Measurements from ENCODE around the gene JAK1.
"Not testable (repeated sequence)": the region's sequence is repeated elsewhere in the genome, so short reads cannot be mapped to it uniquely, and the experiment has no call there.

The JAK1 gene

DNA sequence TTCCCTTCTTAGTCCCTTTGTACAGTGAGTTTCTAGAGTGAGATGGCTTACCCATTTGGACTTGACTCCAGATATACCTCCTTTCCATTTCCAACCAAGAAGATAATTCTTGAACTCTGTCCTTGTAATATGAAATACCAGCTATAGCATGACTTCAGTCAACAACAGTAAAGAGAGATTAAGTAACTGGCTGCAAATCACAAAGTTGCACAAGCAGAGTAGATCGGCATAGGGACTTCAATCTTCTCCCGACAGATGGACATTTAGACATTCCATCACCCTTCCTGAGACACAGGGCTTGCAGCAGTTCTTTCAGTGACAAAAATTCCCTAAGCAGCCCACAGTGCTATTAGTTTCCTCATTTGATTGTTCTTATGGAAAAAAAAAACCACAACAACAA lies 44.6 kb downstream of the JAK1 start:
- no peak for DNase-seq (ENCODE audit: low spot score)

DNA sequence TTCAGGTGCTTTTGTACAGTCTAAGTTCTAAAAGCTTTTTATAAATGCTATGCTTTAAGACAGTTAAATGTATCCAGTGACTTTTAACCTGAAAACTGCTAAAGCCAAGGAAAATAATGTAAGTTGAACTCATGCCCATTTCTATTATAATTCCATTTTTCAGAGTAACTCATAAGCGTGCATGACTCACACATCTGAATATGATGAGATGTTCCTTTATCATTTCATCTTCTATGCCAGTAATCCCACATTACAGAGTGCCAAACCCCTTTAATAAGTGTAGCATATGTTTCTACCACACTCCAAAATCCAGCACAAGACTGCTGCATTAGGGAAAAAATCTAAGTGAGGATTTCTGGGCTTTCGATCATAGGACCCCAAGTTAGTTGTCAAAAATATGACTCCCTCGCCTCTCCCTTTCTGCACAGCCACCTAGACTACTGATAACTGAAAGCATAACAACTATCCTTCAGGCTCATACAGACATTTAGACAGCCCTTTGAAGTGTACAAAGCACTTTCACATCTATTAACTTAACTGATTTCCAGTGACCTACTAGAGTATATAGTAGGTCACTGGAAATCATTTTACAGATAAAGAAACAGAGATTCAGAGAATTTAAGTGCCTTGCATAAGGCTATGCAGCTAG lies 45.3 kb downstream of the JAK1 start:
- peak; percentile 50 for DNase-seq (ENCODE audit: low spot score)

DNA sequence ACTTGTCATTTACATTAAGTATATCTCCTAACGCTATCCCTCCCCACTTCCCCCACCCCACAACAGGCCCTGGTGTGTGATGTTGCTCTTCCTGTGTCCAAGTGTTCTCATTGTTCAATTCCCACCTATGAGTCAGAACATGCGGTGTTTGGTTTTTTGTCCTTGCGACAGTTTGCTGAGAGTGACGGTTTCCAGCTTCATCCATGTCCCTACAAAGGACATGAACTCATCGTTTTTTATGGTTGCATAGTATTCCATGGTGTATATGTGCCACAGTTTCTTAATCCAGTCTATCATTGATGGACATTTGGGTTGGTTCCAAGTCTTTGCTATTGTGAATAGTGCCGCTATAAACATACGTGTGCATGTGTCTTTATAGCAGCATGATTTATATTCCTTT lies 47.2 kb downstream of the JAK1 start:
- DNase-seq (ENCODE audit: low spot score), result not testable (repeated sequence)

DNA sequence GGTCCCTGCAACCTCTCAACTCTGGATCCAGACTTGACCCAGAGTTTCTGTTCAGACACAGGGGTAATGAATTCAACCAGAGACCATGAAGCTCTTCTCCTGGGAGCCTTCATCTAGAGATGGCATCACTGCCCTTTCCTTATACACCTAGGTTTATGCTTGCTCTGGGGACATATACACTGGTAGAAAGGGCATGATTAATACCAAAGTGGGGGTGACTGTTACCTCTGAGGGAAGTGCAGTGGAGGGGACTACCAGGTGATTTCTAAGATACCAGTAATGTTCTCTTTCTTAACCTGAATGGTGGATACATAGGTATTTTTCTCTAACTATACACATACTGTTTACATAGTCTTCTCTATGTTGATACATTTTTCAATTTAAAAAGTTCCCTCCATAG lies 48.4 kb downstream of the JAK1 start:
- no peak for DNase-seq (ENCODE audit: low spot score)

DNA sequence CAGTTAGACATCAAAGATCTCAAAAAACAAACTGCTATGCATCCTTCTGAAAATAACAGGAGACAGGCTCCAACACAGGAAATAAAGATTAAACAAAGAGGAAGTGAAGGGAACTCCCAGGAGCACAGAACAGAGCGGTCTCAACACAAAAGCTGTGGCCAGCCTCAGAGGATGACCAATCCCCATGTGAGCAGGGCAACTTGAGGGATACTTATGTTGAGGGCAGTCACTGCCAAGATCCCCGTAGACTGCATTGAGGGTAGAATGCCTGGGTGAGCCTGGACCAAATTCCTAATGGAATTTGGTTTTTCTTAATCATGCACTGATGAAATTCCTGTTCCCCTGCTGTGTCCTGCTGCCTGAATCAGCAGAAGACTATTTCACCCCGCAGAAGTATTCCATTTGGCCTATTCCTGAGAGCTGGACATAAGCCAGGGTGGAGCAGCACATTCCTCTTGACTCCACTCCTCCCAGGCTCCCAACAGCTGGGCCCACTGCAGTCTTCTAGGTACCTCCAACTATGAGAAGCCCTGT lies 49.0 kb downstream of the JAK1 start:
- peak; percentile 77 for DNase-seq (ENCODE audit: low spot score)

DNA sequence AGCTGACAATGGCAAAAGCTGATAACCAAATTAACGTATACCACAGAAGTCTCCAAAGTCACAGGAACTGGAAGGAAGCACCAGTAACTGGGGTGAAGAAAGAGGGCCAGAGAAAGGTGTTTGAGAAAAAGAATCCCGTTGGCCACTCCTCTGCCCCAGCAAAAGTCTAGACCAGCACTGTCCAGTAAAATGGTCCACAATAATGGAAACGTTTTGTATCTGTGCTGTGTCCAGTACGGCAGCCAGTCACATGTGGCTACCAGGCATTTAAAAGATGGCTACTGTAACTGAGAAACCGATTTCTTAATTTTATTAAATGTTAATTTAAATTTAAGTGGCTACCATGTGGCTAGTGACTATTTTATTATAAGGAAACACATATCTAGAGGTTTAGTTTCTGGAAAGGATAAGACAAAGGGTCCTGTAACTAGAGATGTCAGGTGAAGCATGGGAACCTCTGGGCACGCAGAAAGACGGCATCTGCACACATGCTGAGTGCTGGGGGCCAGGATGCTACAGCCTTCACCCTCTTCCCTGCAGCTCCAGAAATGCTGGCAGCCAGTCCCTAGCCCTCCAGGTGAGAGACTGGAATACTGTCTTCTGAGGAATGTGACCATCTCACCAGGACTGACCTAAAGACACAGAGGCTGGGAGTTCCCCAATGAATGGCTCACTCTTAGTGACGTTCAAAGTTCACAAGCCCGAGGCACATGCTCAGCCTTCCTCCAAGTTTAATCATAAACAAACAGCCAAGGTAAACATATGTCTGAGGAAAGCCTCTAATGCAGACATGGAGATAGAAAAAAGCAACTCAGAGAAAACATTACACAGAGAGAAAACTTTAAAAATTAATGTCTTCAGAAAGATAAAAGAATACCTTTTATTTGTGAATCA lies 50.7 kb downstream of the JAK1 start:
- DNase-seq (ENCODE audit: low spot score), result no peak

DNA sequence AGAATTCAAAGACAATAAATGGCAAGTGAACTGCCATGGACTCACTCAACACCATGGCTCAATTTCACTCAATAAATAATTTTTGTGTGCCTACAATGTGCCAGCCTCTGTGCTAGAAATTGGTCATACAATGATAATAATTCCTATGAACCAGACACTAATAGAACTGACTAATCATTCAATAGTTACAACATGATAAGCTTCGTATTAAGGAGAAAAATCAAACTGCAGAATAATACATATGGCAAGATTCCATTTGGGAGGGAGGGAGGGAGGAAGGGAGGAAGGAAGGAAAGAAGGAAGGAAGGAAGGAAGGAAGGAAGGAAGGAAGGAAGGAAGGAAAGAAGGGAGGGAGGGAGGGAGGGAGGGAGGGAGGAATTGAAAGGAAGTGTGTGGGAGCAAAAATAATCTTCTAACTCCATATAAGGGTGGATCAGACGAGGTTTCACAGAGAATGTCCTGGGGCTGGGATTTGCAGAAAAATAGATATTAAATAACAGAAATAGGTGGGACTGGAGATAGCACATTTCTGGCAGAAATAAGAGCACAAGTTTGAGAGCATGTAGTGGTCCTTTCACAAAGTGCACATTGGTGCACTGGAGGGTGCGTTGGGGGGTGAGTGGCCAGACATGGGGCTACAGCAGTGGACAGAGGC lies 52.9 kb downstream of the JAK1 start:
- no peak for DNase-seq (ENCODE audit: low spot score)

DNA sequence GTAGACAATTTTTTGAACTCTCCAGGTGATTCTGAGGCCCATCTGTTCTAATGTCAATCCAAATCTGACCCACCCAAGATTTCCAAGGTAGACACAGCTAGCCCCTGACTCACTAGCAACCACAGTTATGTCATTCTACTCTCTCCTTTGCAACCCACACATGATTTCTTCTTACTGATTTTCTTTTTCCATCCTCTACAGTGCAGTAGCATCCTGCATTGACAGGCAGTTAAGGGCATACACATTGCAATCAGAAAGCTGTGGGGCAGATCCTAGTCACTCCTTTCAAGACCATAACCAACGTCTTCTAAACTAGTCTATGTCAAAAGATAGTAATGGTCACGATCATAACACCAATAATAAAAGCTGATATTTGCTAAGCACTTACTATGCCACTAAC lies 54.2 kb downstream of the JAK1 start:
- DNase-seq (ENCODE audit: low spot score), result no peak

DNA sequence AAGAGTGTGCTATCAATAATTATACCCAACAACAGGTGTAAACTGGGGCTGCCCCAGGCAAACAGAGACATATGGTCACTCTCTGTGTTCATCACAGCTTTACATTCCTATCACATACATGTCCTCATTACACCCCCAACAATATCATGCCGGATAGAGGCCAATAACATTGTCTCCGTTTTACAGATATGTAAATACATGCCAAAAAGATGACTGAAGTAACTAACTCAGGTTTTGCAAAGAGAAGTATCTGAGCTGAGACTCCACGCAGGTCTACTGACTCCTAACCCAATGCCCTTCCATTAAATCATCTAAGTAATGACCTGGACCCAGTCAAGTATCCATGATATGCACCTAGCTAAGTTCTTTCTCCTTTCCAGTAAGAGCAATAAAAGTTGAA lies 55.0 kb downstream of the JAK1 start:
- no peak for DNase-seq (ENCODE audit: low spot score)

DNA sequence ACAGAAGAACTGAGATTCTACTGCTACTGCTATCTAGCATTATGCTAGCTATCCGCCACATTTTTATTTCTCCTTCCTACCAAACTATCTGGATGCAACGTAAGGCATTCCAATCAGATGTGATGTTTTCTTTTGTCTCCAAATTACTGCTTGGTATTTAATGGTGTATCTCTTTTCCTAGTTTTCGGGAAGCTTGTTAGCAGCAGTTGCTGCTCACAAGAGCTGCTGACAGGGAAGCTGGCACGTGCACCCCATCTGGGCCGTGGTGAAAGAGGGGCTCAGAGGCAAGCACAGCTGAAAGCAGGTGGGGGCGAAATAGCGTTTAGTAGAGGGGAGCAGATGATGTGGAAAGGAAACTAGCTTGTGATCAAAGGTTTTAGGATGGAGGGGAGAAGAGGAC lies 57.3 kb downstream of the JAK1 start:
- no peak for DNase-seq (ENCODE audit: low spot score)

DNA sequence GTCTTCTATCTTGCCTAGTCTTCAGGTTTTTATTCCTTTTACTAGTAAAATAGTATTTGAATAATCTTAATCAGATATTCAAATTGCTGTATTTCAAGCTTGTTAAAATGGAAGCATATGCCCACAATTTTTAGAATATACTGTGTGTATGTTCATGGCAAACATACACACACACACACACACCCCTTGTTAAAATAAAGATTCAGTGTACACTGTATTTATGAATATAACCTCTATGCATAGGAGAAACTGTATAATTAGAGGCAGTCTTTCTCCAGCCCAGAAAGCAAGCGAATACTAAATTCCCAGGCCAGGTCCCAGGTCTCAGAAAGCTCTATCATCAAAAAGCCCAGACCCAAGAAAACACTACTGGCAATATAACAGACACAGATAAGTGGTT lies 57.8 kb downstream of the JAK1 start:
- no peak for DNase-seq (ENCODE audit: low spot score)

DNA sequence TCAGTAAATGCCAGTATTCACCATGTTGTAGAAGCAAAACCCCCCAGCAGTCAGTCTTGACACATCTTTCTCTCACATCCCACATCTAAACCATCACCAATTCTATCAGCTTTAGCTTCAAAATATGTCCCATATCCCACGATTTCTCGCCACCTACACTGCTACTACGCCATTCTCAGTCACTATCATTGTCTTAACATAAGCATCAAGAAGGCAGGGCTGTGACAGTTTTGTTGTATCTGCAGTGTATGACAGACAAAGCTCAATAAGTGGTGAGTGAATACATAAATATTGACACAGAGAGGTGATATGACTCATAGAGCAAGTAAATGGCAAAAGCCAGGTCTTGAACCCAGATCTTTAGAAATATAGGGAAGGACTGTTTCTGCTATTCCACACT lies 59.9 kb downstream of the JAK1 start:
- DNase-seq (ENCODE audit: low spot score), result peak; percentile 13

DNA sequence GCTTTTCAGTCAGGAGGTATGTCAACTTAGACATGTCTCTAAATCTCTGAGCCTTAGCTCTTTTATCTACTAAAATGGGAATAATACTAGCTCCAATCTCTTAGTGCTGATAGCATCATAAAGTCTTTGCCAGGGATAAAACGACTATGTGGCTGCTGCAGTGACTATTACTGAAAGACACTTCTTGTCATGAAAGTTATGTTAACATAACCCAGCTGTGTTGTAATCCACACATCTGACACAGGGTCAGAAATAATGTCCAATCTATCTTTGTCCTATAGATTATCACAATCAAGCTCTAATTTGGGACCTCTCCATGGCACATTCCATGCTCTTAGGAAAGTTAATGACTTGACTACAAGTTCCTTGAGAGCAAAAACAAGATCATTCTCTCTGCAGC lies 62.8 kb downstream of the JAK1 start:
- DNase-seq (ENCODE audit: low spot score), result no peak

DNA sequence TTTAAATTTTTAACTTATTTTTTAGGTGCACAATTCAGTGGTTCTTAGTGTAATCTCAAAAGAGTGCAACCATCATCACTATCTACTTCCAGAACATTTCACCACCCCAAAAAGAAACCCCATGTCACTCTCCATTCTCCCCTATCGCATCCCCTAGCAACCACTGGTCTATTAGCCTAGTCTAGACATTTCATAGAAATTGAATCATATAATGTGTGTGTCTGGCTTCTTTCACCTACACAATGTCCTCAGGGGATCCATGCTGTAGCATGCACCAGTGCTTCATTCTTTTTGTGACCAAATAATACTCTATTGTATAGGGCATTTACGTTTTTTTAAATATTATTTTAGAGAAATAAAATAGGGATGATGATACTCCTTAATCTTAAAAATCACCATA lies 64.7 kb downstream of the JAK1 start:
- no peak for DNase-seq (ENCODE audit: low spot score)

DNA sequence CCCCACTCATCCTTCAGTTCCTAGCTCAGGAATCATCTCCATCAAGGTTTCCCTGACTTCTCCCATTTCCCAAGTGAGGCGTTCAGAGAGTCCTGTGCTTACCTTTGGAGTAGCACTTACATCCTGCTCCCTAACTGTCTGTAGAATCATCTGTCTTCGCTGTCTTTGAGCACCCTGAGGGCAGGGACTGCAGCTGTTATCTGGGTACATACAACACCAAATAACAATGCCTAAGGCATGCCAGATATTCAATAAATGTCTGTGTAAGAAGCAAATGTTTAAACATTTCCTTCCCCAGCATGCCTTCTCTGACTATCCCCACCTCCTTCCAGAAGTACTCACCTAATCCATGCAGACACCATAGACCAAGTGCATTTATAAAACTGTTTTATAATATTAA lies 65.4 kb downstream of the JAK1 start:
- DNase-seq (ENCODE audit: low spot score), result no peak

DNA sequence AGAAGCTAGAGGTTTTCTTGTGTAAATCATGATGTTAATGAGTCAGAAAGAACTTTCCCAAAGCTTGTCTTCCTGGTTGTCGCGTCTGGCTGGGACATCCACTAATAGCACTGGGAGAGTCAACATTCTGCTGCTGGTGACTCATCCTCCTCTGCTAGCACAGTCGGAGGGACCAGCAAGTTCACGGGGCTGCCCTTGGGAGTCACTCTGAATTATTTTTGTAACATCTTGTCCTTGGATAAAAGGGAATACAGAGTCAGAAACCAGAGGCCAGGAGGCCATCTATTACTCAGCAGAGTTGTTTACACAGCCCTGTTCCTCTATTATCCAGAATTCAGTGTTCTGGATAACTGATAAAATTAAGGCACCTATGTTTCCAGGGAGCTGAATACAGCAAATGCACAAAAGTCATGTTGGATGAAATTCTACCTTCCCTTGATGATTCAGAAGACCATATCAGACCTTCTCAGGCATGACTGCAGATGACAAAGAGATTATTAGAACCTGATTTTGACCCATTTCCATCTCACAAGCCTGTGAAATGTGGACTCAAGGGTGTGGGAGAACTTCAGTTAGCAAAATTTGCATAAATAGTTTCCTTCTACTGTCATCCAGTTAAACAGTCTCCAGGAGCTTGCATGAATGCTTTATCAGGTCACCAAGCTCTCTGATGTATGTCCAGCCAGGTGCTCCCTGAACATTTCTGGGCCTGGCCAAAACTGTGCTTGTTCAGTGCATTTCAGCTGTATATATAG lies 68.1 kb downstream of the JAK1 start:
- DNase-seq (ENCODE audit: low spot score), result peak; percentile 94

DNA sequence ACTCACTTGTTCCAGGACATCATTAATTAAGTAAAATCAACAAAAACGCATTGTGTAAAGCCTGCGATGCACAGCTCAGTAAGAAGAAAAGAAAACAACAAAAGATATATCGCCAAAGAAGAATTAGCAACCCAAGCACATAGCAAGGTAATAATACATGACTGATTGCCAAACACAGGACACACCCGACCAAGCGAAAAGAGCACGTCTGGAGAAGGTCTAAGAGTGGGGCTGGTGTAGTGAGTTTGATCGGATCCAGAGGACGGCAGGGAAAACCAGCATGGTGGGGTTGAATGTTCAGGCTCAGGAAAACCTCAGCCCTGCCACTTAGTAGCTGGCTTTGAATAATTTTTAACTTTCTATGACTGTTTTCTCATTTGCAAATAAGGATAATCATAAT lies 69.8 kb downstream of the JAK1 start:
- no peak for DNase-seq (ENCODE audit: low spot score)

DNA sequence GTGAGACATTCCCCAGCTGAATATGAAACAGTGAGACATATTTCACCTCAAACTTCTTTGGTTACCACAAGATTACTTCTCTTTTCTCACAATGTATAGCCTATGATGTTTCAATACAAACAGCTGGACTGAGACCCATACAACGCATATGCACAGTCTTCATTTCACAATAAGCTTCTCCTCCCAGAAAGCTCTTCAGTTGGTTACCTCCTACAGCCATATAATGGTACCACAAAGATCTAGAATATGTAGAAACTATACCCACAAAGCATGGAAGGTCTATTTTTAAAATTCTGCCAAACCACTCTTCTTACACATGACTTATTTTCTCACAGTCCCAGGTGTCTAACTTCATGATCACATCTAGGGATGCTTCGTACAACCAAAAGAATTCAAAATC lies 70.8 kb downstream of the JAK1 start:
- DNase-seq (ENCODE audit: low spot score), result no peak

DNA sequence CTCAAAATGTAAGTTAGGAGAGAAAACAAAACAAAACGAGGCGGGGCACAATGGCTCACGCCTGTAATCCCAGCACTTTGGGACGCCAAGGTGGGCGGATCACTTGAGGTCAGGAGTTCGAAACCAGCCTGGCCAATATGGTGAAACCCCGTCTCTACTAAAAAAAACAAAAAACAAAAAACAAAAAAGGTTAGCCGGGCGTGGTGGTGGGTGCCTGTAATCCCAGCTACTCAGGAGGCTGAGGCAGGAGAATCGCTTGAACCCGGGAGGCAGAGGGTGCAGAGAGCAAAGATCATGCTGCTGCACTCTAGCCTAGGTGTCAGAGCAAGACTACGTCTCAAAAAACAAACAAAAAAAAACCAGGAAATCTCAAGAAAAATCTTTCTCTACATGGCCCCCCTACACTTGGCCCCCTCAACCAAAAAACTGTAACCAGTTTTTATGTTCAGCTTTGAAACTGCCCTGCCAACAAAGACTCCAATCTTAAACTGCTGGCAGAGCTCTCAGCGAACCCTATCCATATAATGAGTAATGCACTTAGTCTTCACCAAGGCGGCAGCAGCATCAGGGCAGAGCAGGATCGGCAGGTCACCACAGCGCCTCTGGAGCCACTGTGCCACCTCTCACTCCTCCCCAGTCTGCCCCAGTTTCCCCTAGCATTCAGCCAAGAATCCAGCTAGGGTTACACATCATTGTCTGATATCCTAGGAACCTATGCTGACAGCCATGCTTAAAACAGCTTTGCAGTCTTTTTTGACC lies 71.7 kb downstream of the JAK1 start:
- DNase-seq (ENCODE audit: low spot score), result no peak

DNA sequence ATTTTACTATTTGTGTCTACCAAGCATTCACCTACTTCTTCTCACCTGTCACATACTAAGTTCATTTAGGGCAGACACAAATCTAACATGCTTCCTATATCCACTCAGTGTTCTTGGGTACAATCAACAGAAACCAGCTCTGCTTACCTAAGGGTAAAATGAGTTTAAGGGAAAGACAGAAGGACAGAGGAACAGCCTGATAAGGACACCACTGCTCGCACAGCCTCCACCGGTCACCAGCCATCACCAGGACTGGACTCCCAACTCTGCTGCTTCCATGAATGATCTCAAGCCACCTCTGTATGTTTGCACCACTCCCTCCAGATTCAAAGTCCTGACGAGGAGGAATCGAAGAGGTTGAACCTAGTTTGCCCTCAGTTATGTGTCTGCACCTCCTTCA lies 72.4 kb downstream of the JAK1 start:
- no peak for DNase-seq (ENCODE audit: low spot score)

Measured in RKO (cell line).